K562 (cell line): Measurements from ENCODE around the gene EDN2.

Source experiments
- FOSL1 ChIP-seq: fragments of 200-800 bp; sonication (Bioruptor generic); conservative IDR thresholded peaks from 2 replicates; pipeline ENCODE4 v1.6.1; 2016; ENCODE audit warnings: missing genetic modification characterization, missing compliant biosample characterization
- POLR2A ChIP-seq: fragments of 450-650 bp; conservative IDR thresholded peaks from 2 replicates; pipeline ENCODE4 v1.6.1; 2016
- RAD21 ChIP-seq, 2 experiments: fragments of 250-450 bp in 1 of 2; fragments of 450-650 bp in 1 of 2; sonication (Bioruptor Pico) in 1 of 2; formaldehyde crosslinking in 1 of 2; IDR thresholded peaks in 1 of 2; conservative IDR thresholded peaks in 1 of 2; 2 replicates each; pipeline versions ENCODE4 v1.4.0 to v1.8.0; 2020 to 2022; ENCODE audit warnings: mild to moderate bottlenecking in 2 of 2, moderate library complexity in 1 of 2
- RBM14 ChIP-seq: fragments of 200-400 bp; formaldehyde crosslinking; IDR thresholded peaks from 2 replicates; pipeline ENCODE4 v1.6.1; 2018; ENCODE audit warnings: low read depth, mild to moderate bottlenecking, low read length, moderate library complexity, borderline replicate concordance; ENCODE audit not compliant: insufficient read depth
- ZNF133 ChIP-seq: fragments of 250-450 bp; sonication (Bioruptor Pico); IDR thresholded peaks from 2 replicates; pipeline ENCODE4 v1.4.0; 2020; ENCODE audit warnings: mild to moderate bottlenecking
- TF ChIP-seq, protein P1 (sequence below), 3 experiments: IDR thresholded peaks in 2 of 3; conservative IDR thresholded peaks in 1 of 3; 2 replicates each; pipeline ENCODE4 v1.5.1; 2011 to 2012; ENCODE audit warnings: low read length in 3 of 3, mild to moderate bottlenecking in 3 of 3, control low read depth in 2 of 3, improper control_type of control experiment in 1 of 3, inconsistent platforms in 1 of 3, low read depth in 1 of 3, mixed read lengths in 1 of 3, moderate library complexity in 1 of 3; ENCODE audit not compliant: insufficient read depth in 2 of 3

- TF ChIP-seq FOSL1 (tag) (no peak), RBM14 (no peak), ZNF133 (CRISPR knock-in tag) (no peak), POLR2A (no peak), RAD21 (CRISPR knock-in tag; conservative IDR thresholded peaks at IDR 0.05 in 1 of 2, IDR thresholded peaks at IDR 0.05 in 1 of 2) (no peak)
- TF ChIP-seq, protein P1, sequence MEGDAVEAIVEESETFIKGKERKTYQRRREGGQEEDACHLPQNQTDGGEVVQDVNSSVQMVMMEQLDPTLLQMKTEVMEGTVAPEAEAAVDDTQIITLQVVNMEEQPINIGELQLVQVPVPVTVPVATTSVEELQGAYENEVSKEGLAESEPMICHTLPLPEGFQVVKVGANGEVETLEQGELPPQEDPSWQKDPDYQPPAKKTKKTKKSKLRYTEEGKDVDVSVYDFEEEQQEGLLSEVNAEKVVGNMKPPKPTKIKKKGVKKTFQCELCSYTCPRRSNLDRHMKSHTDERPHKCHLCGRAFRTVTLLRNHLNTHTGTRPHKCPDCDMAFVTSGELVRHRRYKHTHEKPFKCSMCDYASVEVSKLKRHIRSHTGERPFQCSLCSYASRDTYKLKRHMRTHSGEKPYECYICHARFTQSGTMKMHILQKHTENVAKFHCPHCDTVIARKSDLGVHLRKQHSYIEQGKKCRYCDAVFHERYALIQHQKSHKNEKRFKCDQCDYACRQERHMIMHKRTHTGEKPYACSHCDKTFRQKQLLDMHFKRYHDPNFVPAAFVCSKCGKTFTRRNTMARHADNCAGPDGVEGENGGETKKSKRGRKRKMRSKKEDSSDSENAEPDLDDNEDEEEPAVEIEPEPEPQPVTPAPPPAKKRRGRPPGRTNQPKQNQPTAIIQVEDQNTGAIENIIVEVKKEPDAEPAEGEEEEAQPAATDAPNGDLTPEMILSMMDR (IDR thresholded peaks at IDR 0.05 in 2 of 3, conservative IDR thresholded peaks at IDR 0.05 in 1 of 3; ENCODE audit: insufficient read depth in 2 of 3, low read depth in 1 of 3, low read length in 3 of 3) = no peak
Measured at GRCh38 chr1:41469706-41470105, 14.8 kb downstream of the EDN2 start.
